Karpas-422 (cell line): ENCODE measurements around the gene CYLD. TPM values are rescaled to one million over a fixed set of nuclear protein-coding genes. Genes with fewer than 3 reads are reported as not detected.
A peak's percentile ranks its signal among the peaks of the same experiment; 100 is the strongest.

ENCODE experiments used
- DNase-seq: peaks from one replicate; pipeline ENCODE4 v3.0.0-alpha.2; 2015
- H2AFZ ChIP-seq: fragments of 200-600 bp; sonication (generic); 2 replicates; pipeline ENCODE4 v1.6.1; 2014; ENCODE audit warnings: antibody characterized with exemption, low read length, mixed read lengths
- H3K27ac ChIP-seq: fragments of 200-600 bp; sonication (generic); 2 replicates; pipeline ENCODE4 v1.5.1; 2014; ENCODE audit warnings: mild to moderate bottlenecking, low read length, moderate library complexity
- H3K27me3 ChIP-seq: fragments of 200-600 bp; sonication (generic); 2 replicates; pipeline ENCODE4 v1.6.1; 2014; ENCODE audit warnings: low read length, mixed read lengths
- H3K36me3 ChIP-seq: fragments of 200-600 bp; sonication (generic); 2 replicates; pipeline ENCODE4 v1.6.1; 2014; ENCODE audit warnings: low read length, mixed read lengths; ENCODE audit not compliant: insufficient read depth
- H3K4me1 ChIP-seq: fragments of 200-600 bp; sonication (generic); 2 replicates; pipeline ENCODE4 v1.6.1; 2014; ENCODE audit warnings: mild to moderate bottlenecking, low read length, mixed read lengths
- H3K4me2 ChIP-seq: fragments of 200-600 bp; sonication (generic); 2 replicates; pipeline ENCODE4 v1.6.1; 2014; ENCODE audit warnings: low read length, low read depth, mild to moderate bottlenecking; ENCODE audit not compliant: poor library complexity, severe bottlenecking
- H3K4me3 ChIP-seq: fragments of 200-600 bp; sonication (generic); 2 replicates; pipeline ENCODE4 v1.5.1; 2014; ENCODE audit warnings: mild to moderate bottlenecking, antibody characterized with exemption, low read length, mixed read lengths
- H3K79me2 ChIP-seq: fragments of 200-600 bp; sonication (generic); 2 replicates; pipeline ENCODE4 v1.6.1; 2014; ENCODE audit warnings: mild to moderate bottlenecking, low read length, mixed read lengths
- H3K9ac ChIP-seq: fragments of 200-600 bp; sonication (generic); 2 replicates; pipeline ENCODE4 v1.6.0; 2014; ENCODE audit warnings: low read length
- H3K9me2 ChIP-seq: fragments of 200-600 bp; sonication (generic), shearing (Covaris generic); replicated peaks from 2 replicates; pipeline ENCODE4 v1.6.0; 2014; ENCODE audit warnings: mild to moderate bottlenecking, low read length, moderate library complexity; ENCODE audit not compliant: insufficient read depth
- H3K9me3 ChIP-seq: fragments of 300-700, 200-600 bp; sonication (generic); 2 replicates; pipeline ENCODE4 v1.6.1; 2014; ENCODE audit warnings: low read length, mixed read lengths
- H4K20me1 ChIP-seq: fragments of 200-600 bp; sonication (generic); 2 replicates; pipeline ENCODE4 v1.6.1; 2014; ENCODE audit warnings: mild to moderate bottlenecking, antibody characterized with exemption, low read length, low read depth; ENCODE audit not compliant: insufficient read depth
- total RNA-seq: library from RNA; depleted of rRNA; stranded (reverse); fragments of >200 nt; shearing (Covaris generic); gene quantifications from 2 replicates; pipeline ENCODE4 v1.2.3, GENCODE V29; 2014; ENCODE audit warnings: low replicate concordance

Gene CYLD
- total RNA-seq, 1 experiment from 2014 or later, result 44.4 TPM

GRCh38 chr16:50708373-50709060 lies 33.4 kb upstream of the CYLD start:
- Histone ChIP-seq H4K20me1 (no peaks in the 10 kb centered on the region), H3K27me3 (no peaks in the 10 kb centered on the region), H3K36me3 (no peaks in the 10 kb centered on the region), H3K4me2 (no peak overlapping the region), H3K27ac (no peak overlapping the region), H2AFZ (no peak overlapping the region), H3K9me2 (no peaks in the 10 kb centered on the region), H3K4me1 (peaks cover 7% of the 10 kb centered on the region), H3K9ac (no peak overlapping the region), H3K79me2 (no peaks in the 10 kb centered on the region), H3K4me3 (no peak overlapping the region), H3K9me3 (peaks cover 7% of the 10 kb centered on the region)
- no peak for DNase-seq

- no peak overlapping the region for H3K4me3 ChIP-seq
- H3K9ac ChIP-seq, result no peak overlapping the region
- H3K27ac ChIP-seq, result no peak overlapping the region
- no peaks in the 10 kb centered on the region for H3K27me3 ChIP-seq
- no peaks in the 10 kb centered on the region for H3K79me2 ChIP-seq
- H2AFZ ChIP-seq, result 0 out of 2 replicates have a peak overlapping the region, but pooled peaks have one; percentile 34
- H3K36me3 ChIP-seq, result no peaks in the 10 kb centered on the region
- no peaks in the 10 kb centered on the region for H3K9me2 ChIP-seq
- DNase-seq, result peak; percentile 44
- H3K9me3 ChIP-seq, result peaks cover 1% of the 10 kb centered on the region
- no peaks in the 10 kb centered on the region for H4K20me1 ChIP-seq
- peaks cover 7% of the 10 kb centered on the region for H3K4me1 ChIP-seq
- H3K4me2 ChIP-seq, result no peak overlapping the region
Observed at GRCh38 chr16:50709061-50709684, 32.7 kb upstream of the CYLD start.

GRCh38 chr16:50709980-50710379 lies 31.9 kb upstream of the CYLD start:
- Histone ChIP-seq H3K4me3 (no peak overlapping the region), H4K20me1 (no peaks in the 10 kb centered on the region)

GRCh38 chr16:50711040-50711439 lies 30.8 kb upstream of the CYLD start:
- Histone ChIP-seq H2AFZ (no peak overlapping the region), H3K4me2 (no peak overlapping the region), H4K20me1 (no peaks in the 10 kb centered on the region), H3K9me3 (no peaks in the 10 kb centered on the region), H3K9ac (no peak overlapping the region), H3K9me2 (no peaks in the 10 kb centered on the region), H3K79me2 (no peaks in the 10 kb centered on the region), H3K36me3 (no peaks in the 10 kb centered on the region), H3K27me3 (no peaks in the 10 kb centered on the region), H3K4me3 (no peak overlapping the region), H3K4me1 (peaks cover 9% of the 10 kb centered on the region), H3K27ac (no peak overlapping the region)
- DNase-seq, result no peak

More at GRCh38 chr16:50709980-50710379, 31.9 kb upstream of the CYLD start:
- Histone ChIP-seq H3K9me2 (no peaks in the 10 kb centered on the region), H3K4me1 (peaks cover 9% of the 10 kb centered on the region), H2AFZ (no peak overlapping the region), H3K9me3 (no peaks in the 10 kb centered on the region), H3K27ac (no peak overlapping the region), H3K4me2 (no peak overlapping the region), H3K9ac (no peak overlapping the region), H3K79me2 (no peaks in the 10 kb centered on the region), H3K36me3 (no peaks in the 10 kb centered on the region), H3K27me3 (no peaks in the 10 kb centered on the region)
- no peak for DNase-seq

- no peaks in the 10 kb centered on the region for H3K27me3 ChIP-seq
- H4K20me1 ChIP-seq, result no peaks in the 10 kb centered on the region
- H3K9me3 ChIP-seq, result no peaks in the 10 kb centered on the region
- no peak overlapping the region for H3K27ac ChIP-seq
- no peaks in the 10 kb centered on the region for H3K79me2 ChIP-seq
- DNase-seq, result no peak
- no peak overlapping the region for H2AFZ ChIP-seq
- no peaks in the 10 kb centered on the region for H3K36me3 ChIP-seq
- H3K4me1 ChIP-seq, result peaks cover 9% of the 10 kb centered on the region
- no peak overlapping the region for H3K4me2 ChIP-seq
- no peaks in the 10 kb centered on the region for H3K9me2 ChIP-seq
- H3K4me3 ChIP-seq, result no peak overlapping the region
- H3K9ac ChIP-seq, result no peak overlapping the region
Observed at GRCh38 chr16:50711862-50712559, 29.9 kb upstream of the CYLD start.

- no peaks in the 10 kb centered on the region for H4K20me1 ChIP-seq
- no peaks in the 10 kb centered on the region for H3K9me2 ChIP-seq
- no peaks in the 10 kb centered on the region for H3K36me3 ChIP-seq
- H3K27ac ChIP-seq, result no peak overlapping the region
- no peaks in the 10 kb centered on the region for H3K79me2 ChIP-seq
- H3K4me2 ChIP-seq, result no peak overlapping the region
- H3K4me1 ChIP-seq, result peaks cover 9% of the 10 kb centered on the region
- DNase-seq, result no peak
- H2AFZ ChIP-seq, result no peak overlapping the region
- no peak overlapping the region for H3K4me3 ChIP-seq
- H3K9me3 ChIP-seq, result no peaks in the 10 kb centered on the region
- H3K9ac ChIP-seq, result no peak overlapping the region
- H3K27me3 ChIP-seq, result no peaks in the 10 kb centered on the region
Observed at GRCh38 chr16:50712560-50712898, 29.4 kb upstream of the CYLD start.

GRCh38 chr16:50712956-50713355 lies 28.9 kb upstream of the CYLD start:
- Histone ChIP-seq H3K36me3 (no peaks in the 10 kb centered on the region), H2AFZ (no peak overlapping the region), H3K9me3 (no peaks in the 10 kb centered on the region), H3K4me3 (no peak overlapping the region), H3K4me2 (no peak overlapping the region), H3K9ac (no peak overlapping the region), H3K79me2 (no peaks in the 10 kb centered on the region), H4K20me1 (no peaks in the 10 kb centered on the region), H3K27me3 (no peaks in the 10 kb centered on the region), H3K9me2 (no peaks in the 10 kb centered on the region), H3K4me1 (peaks cover 9% of the 10 kb centered on the region), H3K27ac (no peak overlapping the region)
- DNase-seq, result no peak

- H3K27ac ChIP-seq, result no peak overlapping the region
- no peaks in the 10 kb centered on the region for H4K20me1 ChIP-seq
- H3K4me1 ChIP-seq, result 0 out of 2 replicates have a peak, but pooled peaks cover 2% of the 10 kb centered on the region
- H3K9me3 ChIP-seq, result no peaks in the 10 kb centered on the region
- no peak overlapping the region for H2AFZ ChIP-seq
- no peaks in the 10 kb centered on the region for H3K79me2 ChIP-seq
- no peak overlapping the region for H3K9ac ChIP-seq
- no peaks in the 10 kb centered on the region for H3K36me3 ChIP-seq
- H3K4me3 ChIP-seq, result no peak overlapping the region
- no peaks in the 10 kb centered on the region for H3K27me3 ChIP-seq
- DNase-seq, result no peak
- H3K9me2 ChIP-seq, result no peaks in the 10 kb centered on the region
- no peak overlapping the region for H3K4me2 ChIP-seq
Observed at GRCh38 chr16:50717091-50717490, 24.8 kb upstream of the CYLD start.
